Naive thymus-derived CD4-positive, alpha-beta T cell (primary cell): Measurements from ENCODE around the gene DNAJC7. TPM values are rescaled to one million over a fixed set of nuclear protein-coding genes. Genes with fewer than 3 reads are reported as not detected.

Experiments used
- ATAC-seq: fragments of 150-1000 bp; cut with Tn5 transposase; 2 replicates; pipeline ENCODE4 v1.10.0; 2021; ENCODE audit warnings: mild to moderate bottlenecking, moderate library complexity
- CTCF ChIA-PET: fragments of 350-600 bp; sonication (Branson Sonifier 250); formaldehyde crosslinking; loops from one replicate; lab custom pipeline; 2021; ENCODE audit warnings: antibody characterized with exemption; lab: Charles Lee
- POLR2A ChIA-PET: fragments of 350-600 bp; sonication (Branson Sonifier 250); formaldehyde crosslinking; loops from one replicate; lab custom pipeline; 2021; ENCODE audit warnings: antibody characterized with exemption, inconsistent platforms; lab: Charles Lee
- DNase-seq, 9 donors: peaks; one replicate each; pipeline versions ENCODE4 v3.0.0 to v3.0.0-alpha.2; 2020 to 2022; ENCODE audit warnings: mixed read lengths in 1 of 9
- H3K27ac ChIP-seq: one replicate; pipeline ENCODE4 v1.7.0; 2013; ENCODE audit warnings: mild to moderate bottlenecking, low read depth, low read length, moderate library complexity
- H3K27me3 ChIP-seq, 2 donors: one replicate each; pipeline ENCODE4 v1.7.0; 2013; ENCODE audit warnings: low read length in 2 of 2, mild to moderate bottlenecking in 2 of 2, moderate library complexity in 2 of 2; ENCODE audit not compliant: control insufficient read depth in 2 of 2, insufficient read depth in 2 of 2
- H3K36me3 ChIP-seq, 3 experiments: 1 replicate in 2 of 3; 2 replicates in 1 of 3; pipeline ENCODE4 v1.7.0; 2013; ENCODE audit warnings: low read length in 3 of 3, mild to moderate bottlenecking in 3 of 3, moderate library complexity in 1 of 3; ENCODE audit not compliant: insufficient read depth in 3 of 3, control insufficient read depth in 2 of 3
- H3K4me1 ChIP-seq, 2 donors: one replicate each; pipeline ENCODE4 v1.7.0; 2013; ENCODE audit warnings: low read length in 2 of 2, mild to moderate bottlenecking in 2 of 2, moderate library complexity in 1 of 2; ENCODE audit not compliant: control insufficient read depth in 2 of 2, insufficient read depth in 2 of 2
- H3K4me3 ChIP-seq: 2 replicates; pipeline ENCODE4 v1.7.0; 2013; ENCODE audit warnings: mild to moderate bottlenecking, low read length
- H3K9me3 ChIP-seq, 3 experiments: 1 replicate in 2 of 3; 2 replicates in 1 of 3; pipeline ENCODE4 v1.7.0; 2013; ENCODE audit warnings: low read length in 3 of 3; ENCODE audit not compliant: control insufficient read depth in 2 of 3
- H3K27ac Mint-ChIP-seq, 9 donors: one replicate each; pipeline ENCODE4 v1.8.0; 2020 to 2022; ENCODE audit warnings: mixed read lengths in 9 of 9, mild to moderate bottlenecking in 8 of 9, moderate library complexity in 5 of 9, inconsistent platforms in 2 of 9
- H3K27me3 Mint-ChIP-seq, 5 donors: one replicate each; pipeline ENCODE4 v1.8.0; 2021 to 2022; ENCODE audit warnings: mixed read lengths in 5 of 5, mild to moderate bottlenecking in 1 of 5
- H3K36me3 Mint-ChIP-seq, 5 donors: one replicate each; pipeline ENCODE4 v1.8.0; 2020 to 2022; ENCODE audit warnings: mixed read lengths in 5 of 5, mild to moderate bottlenecking in 3 of 5, inconsistent platforms in 1 of 5
- H3K4me1 Mint-ChIP-seq, 7 donors: one replicate each; pipeline ENCODE4 v1.8.0; 2020 to 2022; ENCODE audit warnings: mixed read lengths in 7 of 7, mild to moderate bottlenecking in 3 of 7, inconsistent platforms in 1 of 7
- H3K4me3 Mint-ChIP-seq, 10 donors: one replicate each; pipeline ENCODE4 v1.8.0; 2020 to 2022; ENCODE audit warnings: mild to moderate bottlenecking in 10 of 10, mixed read lengths in 10 of 10, moderate library complexity in 6 of 10, inconsistent platforms in 2 of 10
- H3K9me3 Mint-ChIP-seq, 11 donors: one replicate each; pipeline ENCODE4 v1.8.0; 2020 to 2022; ENCODE audit warnings: mixed read lengths in 11 of 11, mild to moderate bottlenecking in 4 of 11, inconsistent platforms in 1 of 11, moderate library complexity in 1 of 11
- intact Hi-C, 2 donors: fragments of 100-400 bp; cut with micrococcal nuclease; formaldehyde crosslinking; loops; one replicate each; pipeline ENCODE4 v1.15.1; 2023
- polyA plus RNA-seq, 2 donors: library from polyadenylated mRNA; unstranded; fragments of 300-500 nt; fragmentation: Illumina TruSeq; gene quantifications; one replicate each; pipeline ENCODE4 v1.2.3, GENCODE V29; 2021
- total RNA-seq, 6 experiments: library from RNA in 5 of 6; stranded (reverse) in 5 of 6; gene quantifications; 1 replicate in 5 of 6; 2 replicates in 1 of 6; pipeline ENCODE4 v1.2.3 and lab custom pipeline; 2021 to 2026

Gene DNAJC7
- total and polyA plus RNA-seq, 7 experiments from 2014 or later = 65.4 to 145 (median 107) TPM

DNA sequence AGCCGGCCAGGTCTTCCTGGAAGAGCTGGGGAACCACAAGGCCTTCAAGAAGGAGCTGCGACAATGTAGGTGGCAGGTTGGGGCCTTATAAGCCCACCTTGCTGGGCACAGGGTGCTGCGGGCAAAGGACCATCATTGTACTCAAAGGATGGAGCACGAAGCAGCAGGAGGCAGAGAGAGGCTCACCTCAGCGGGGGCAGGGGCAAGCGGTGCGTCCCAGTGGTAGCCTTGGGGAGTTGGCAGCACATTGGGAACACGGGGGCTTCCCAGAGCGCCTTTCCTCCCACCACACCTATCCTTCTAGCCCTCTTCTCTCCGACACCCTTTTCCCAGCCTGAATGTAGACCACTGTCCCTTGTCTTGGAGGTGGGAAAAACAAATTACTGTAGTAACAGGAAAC is 48.6 kb downstream of the DNAJC7 start:
- Histone ChIP-seq H3K27ac (no peak overlapping the region), H3K36me3 (peaks cover 0 to 30% (median 0%) of the 10 kb centered on the region in 3 experiments), H3K27me3 (no peaks in the 10 kb centered on the region), H3K4me1 (peaks cover 10 to 16% of the 10 kb centered on the region in 2 donors), H3K9me3 (no peaks in the 10 kb centered on the region), H3K4me3 (no peak overlapping the region)
- Mint-ChIP-seq H3K27me3 (peaks cover 0 to 2% (median 0%) of the 10 kb centered on the region in 5 donors), H3K4me1 (peaks cover 27 to 55% (median 50%) of the 10 kb centered on the region in 7 donors), H3K4me3 (peak overlapping the region in 8 of 10 donors; percentile 48 to 91 (median 67)), H3K36me3 (peaks cover 0 to 19% (median 4%) of the 10 kb centered on the region in 5 donors), H3K27ac (peak overlapping the region; percentile 8 to 92 (median 51)), H3K9me3 (peaks cover 0 to 5% (median 0%) of the 10 kb centered on the region in 11 donors)
- POLR2A ChIA-PET = interaction anchor here (1.1 to 4.2 kb wide), 4 partner anchors 7 to 144 kb away, joined by 3 to 71 read pairs (median 14); partner anchors contain the start of genes DHX58, DNAJC7 and NKIRAS2
- ATAC-seq = no peak
- intact Hi-C loops = loop anchor here (5.0 kb wide), 1 partner anchor 231 kb away; no protein-coding TSS in a partner anchor
- DNase-seq = no peak
- CTCF ChIA-PET = no interaction called here

DNA sequence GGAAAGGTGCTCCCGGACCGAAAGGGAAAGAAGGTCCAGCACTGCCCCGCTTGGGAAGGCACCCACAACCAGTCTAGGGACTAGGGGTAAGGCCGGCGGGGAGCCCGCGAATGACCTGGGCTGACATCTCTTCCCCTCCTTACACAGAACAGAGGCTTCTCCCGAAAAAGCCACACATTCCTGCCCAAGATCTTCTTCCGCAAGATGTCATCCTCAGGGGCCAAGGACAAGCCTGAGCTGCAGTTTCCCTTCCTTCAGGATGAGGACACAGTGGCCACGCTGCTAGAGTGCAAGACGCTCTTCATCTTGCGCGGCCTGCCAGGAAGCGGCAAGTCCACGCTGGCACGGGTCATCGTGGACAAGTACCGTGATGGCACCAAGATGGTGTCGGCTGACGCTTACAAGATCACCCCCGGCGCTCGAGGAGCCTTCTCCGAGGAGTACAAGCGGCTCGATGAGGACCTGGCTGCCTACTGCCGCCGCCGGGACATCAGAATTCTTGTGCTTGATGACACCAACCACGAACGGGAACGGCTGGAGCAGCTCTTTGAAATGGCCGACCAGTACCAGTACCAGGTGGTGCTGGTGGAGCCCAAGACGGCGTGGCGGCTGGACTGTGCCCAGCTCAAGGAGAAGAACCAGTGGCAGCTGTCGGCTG is 49.2 kb downstream of the DNAJC7 start:
- Mint-ChIP-seq H3K9me3 (peaks cover 0 to 5% (median 0%) of the 10 kb centered on the region in 11 donors), H3K36me3 (peaks cover 0 to 19% (median 4%) of the 10 kb centered on the region in 5 donors), H3K27ac (peak overlapping the region; percentile 51 to 92 (median 87)), H3K27me3 (peaks cover 0 to 2% (median 0%) of the 10 kb centered on the region in 5 donors), H3K4me1 (peaks cover 27 to 55% (median 44%) of the 10 kb centered on the region in 7 donors), H3K4me3 (peak overlapping the region; percentile 32 to 91 (median 83))
- POLR2A ChIA-PET = interaction anchor here (1.1 to 4.2 kb wide), 7 partner anchors 8 to 145 kb away, joined by 3 to 71 read pairs (median 19); partner anchors contain the start of genes ACLY, DHX58, DNAJC7 and NKIRAS2
- peak overlapping the region; percentile 88 for H3K27ac ChIP-seq
- CTCF ChIA-PET = no interaction called here
- no peaks in the 10 kb centered on the region for H3K9me3 ChIP-seq
- H3K36me3 ChIP-seq = peaks cover 0 to 24% (median 0%) of the 10 kb centered on the region in 3 experiments
- DNase-seq = no peak
- H3K4me1 ChIP-seq = peaks cover 10 to 16% of the 10 kb centered on the region in 2 donors
- no peak overlapping the region for H3K4me3 ChIP-seq
- no peaks in the 10 kb centered on the region for H3K27me3 ChIP-seq
- intact Hi-C loops = loop anchor here (2.0 to 5.0 kb wide), 4 partner anchors 103 to 1515 kb away; partner anchors contain the start of genes DHX8 (in 1 of the 2), KLHL11 (in 1 of the 2), RETREG3 (in 1 of the 2) and TUBG1 (in 1 of the 2)
- no peak for ATAC-seq

DNA sequence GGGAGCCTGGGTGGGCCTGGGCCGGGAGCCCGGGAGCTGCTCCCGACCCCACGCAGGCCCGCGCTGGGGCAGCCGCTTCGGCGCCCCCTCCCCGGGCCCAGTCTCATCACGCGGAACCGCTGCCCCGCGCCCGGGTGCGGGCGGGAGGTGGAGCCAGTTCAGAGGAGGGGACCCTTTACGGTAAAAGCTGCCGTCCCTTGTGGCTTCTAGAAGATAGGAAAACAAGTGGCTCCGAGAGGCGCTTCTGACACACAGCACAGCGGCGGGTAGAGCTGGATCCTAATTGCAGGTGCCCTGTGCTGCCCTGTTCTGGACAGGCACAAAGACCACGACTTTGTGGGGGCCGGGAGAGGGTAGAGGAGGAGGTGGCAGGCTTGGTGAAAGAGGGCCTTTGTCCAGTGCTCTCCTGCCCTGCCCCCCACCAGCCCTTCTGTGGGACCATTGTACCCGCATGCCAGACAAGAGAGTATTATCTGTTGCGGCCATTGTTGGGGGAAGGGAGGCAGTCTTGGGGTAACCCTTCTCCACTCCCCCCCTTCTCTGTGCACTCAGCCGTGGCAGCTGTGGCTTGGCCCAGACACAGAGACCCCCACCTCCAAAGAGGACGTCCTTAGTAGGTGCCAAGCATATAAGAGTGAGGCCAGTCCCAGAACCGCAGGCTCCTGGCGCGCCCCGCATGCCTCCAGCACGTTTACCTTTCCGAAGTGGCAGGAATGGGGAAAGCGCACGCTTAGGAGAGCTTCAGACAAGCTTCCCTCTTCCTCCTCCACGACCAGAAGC is 49.9 kb downstream of the DNAJC7 start:
- Mint-ChIP-seq H3K4me3 (peak overlapping the region; percentile 75 to 91 (median 83)), H3K4me1 (peaks cover 24 to 51% (median 38%) of the 10 kb centered on the region in 7 donors), H3K36me3 (peaks cover 0 to 15% (median 0%) of the 10 kb centered on the region in 5 donors), H3K27ac (peak overlapping the region; percentile 74 to 92 (median 87)), H3K27me3 (peaks cover 0 to 2% (median 0%) of the 10 kb centered on the region in 5 donors), H3K9me3 (peaks cover 0 to 5% (median 0%) of the 10 kb centered on the region in 11 donors)
- H3K4me3 ChIP-seq = peak overlapping the region; percentile 87
- H3K27ac ChIP-seq = peak overlapping the region; percentile 88
- POLR2A ChIA-PET = interaction anchor here (0.7 to 4.2 kb wide), 8 partner anchors 9 to 1424 kb away, joined by 3 to 71 read pairs (median 14); partner anchors contain the start of genes ACLY, DHX58, DNAJC7 and NKIRAS2
- CTCF ChIA-PET = no interaction called here
- peaks cover 10 to 16% of the 10 kb centered on the region in 2 donors for H3K4me1 ChIP-seq
- H3K27me3 ChIP-seq = no peaks in the 10 kb centered on the region
- intact Hi-C loops = loop anchor here (2.0 to 5.0 kb wide), 4 partner anchors 103 to 1515 kb away; partner anchors contain the start of genes DHX8 (in 1 of the 2), KLHL11 (in 1 of the 2), RETREG3 (in 1 of the 2) and TUBG1 (in 1 of the 2)
- no peaks in the 10 kb centered on the region for H3K9me3 ChIP-seq
- DNase-seq (peak in 6 of 9 donors; percentile 7 to 56 (median 40)), ATAC-seq (no peak)
- H3K36me3 ChIP-seq = peaks cover 0 to 17% (median 0%) of the 10 kb centered on the region in 3 experiments

DNA sequence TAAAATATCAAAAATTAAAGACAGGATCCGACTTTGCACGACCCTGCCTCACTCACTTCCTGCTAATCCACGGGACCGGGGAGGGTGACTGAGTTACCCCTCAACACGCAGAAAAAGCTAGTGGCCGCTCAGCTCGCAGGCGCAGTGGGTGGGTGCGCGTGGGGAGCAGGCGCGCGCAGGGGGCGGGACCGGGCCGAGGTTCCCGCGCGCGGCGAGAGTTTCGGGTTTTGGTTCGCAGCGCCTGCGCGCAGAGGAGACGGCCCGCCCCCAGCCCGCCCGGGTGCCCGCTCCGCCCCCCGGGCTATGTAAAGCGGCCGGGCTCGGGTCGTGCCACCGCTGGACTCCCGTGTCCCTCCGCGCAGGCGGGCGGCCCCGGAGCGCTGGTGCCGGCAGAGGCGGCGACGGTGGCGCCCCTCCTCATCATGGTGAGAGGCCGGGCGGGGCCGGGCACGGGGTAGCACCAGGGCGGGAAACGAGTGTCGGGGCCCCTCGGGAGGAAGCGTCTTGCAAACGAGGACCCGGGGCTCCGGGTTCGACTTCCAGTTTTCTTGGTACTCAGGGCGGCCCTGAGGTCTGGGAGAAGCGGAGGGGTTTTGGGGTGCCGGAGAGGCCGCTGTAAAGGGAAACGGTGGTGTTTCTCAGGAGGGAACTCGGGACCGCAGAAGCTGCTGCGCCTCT is 50.6 kb downstream of the DNAJC7 start, which contains the start of gene CNP:
Gene CNP (plus strand): TSS at position 333 of the 678 bp plus-strand sequence. CDS start 90 bp downstream, at position 423.
- DNase-seq = peak; percentile 84 to 94 (median 88)
- H3K4me1 ChIP-seq = peaks cover 10 to 16% of the 10 kb centered on the region in 2 donors
- H3K4me3 ChIP-seq = peak within 1 kb of the TSS; percentile 87
- POLR2A ChIA-PET = interaction anchor here (0.6 to 4.2 kb wide), 26 partner anchors 9 to 1853 kb away, joined by 3 to 71 read pairs (median 4); partner anchors contain the start of genes ACLY, DHX58, DNAJC7 and KAT2A
- no peaks in the 10 kb centered on the region for H3K27me3 ChIP-seq
- peak within 1 kb of the TSS; percentile 88 for H3K27ac ChIP-seq
- H3K36me3 ChIP-seq = peaks cover 0 to 10% (median 0%) of the 10 kb centered on the region in 3 experiments
- intact Hi-C loops = loop anchor here (1.0 to 5.0 kb wide), 11 partner anchors 36 to 1516 kb away; partner anchors contain the start of genes DHX58 (in 2 of the 2), DNAJC7 (in 2 of the 2), DHX8 (in 1 of the 2) and KAT2A (in 1 of the 2)
- Mint-ChIP-seq H3K9me3 (peaks cover 0 to 5% (median 0%) of the 10 kb centered on the region in 11 donors), H3K4me3 (peak within 1 kb of the TSS; percentile 78 to 93 (median 88)), H3K27me3 (peaks cover 0 to 2% (median 0%) of the 10 kb centered on the region in 5 donors), H3K27ac (peak within 1 kb of the TSS; percentile 83 to 96 (median 89)), H3K36me3 (peaks cover 0 to 14% (median 0%) of the 10 kb centered on the region in 5 donors), H3K4me1 (peaks cover 24 to 51% (median 36%) of the 10 kb centered on the region in 7 donors)
- ATAC-seq = peak; percentile 94
- CTCF ChIA-PET = interaction anchor here (1.0 to 1.8 kb wide), 8 partner anchors 18 to 564 kb away, joined by 3 to 5 read pairs (median 3); partner anchors contain the start of genes DHX58, DNAJC7 and NKIRAS2
- H3K9me3 ChIP-seq = no peaks in the 10 kb centered on the region

DNA sequence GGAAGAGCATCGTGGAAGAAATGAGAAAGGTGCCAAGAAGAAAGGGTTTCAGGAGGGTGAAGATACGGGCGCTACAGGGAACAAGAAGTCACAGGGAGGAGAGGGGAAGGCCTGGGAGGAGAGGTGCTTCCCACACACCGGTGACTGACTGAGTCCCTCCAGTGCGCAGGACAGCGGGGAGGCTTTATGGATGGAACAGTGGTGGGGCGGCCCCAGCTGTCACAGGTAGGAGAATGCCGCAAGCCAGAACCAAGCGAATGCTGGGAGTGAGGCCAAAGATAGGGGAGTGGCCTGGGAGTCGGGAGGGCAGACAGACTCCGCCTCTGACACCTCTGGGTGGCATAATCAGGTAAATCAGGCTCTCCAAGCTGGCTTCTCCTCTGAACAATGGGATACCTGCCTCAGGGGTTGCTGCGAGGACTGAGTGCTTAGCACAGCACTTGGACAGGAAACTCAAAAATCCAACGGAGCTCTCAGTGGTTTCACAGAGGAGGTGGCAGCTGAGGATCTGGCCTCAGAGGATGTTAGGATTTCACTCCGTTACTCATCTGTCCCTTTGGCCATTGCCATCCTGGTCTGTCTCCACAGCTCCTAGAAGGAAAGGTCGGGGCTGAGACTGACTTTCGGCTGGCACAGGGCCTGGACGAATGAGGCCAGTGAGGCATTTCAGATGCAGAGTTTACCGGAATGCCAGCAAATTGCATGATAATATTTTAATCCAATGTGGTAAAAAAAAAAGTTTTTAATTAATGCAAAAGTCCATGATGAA is 51.4 kb downstream of the DNAJC7 start:
- peaks cover 0 to 11% (median 0%) of the 10 kb centered on the region in 5 donors for H3K36me3 Mint-ChIP-seq

More for the DNA sequence above, 51.4 kb downstream of the DNAJC7 start:
- H3K27me3 Mint-ChIP-seq = peaks cover 0 to 2% (median 0%) of the 10 kb centered on the region in 5 donors
- H3K27ac ChIP-seq = peak overlapping the region; percentile 88
- CTCF ChIA-PET = interaction anchor here (0.6 to 1.8 kb wide), 12 partner anchors 19 to 564 kb away, joined by 3 to 5 read pairs (median 3); partner anchors contain the start of genes DHX58, DNAJC7 and NKIRAS2
- H3K4me3 Mint-ChIP-seq = peak overlapping the region; percentile 78 to 93 (median 88)
- peaks cover 10 to 14% of the 10 kb centered on the region in 2 donors for H3K4me1 ChIP-seq
- peak overlapping the region; percentile 87 for H3K4me3 ChIP-seq
- DNase-seq (peak in 8 of 9 donors; percentile 43 to 76 (median 54)), ATAC-seq (peak; percentile 52)
- peak overlapping the region; percentile 79 to 96 (median 89) for H3K27ac Mint-ChIP-seq
- peaks cover 0 to 5% (median 0%) of the 10 kb centered on the region in 11 donors for H3K9me3 Mint-ChIP-seq
- H3K9me3 ChIP-seq = no peaks in the 10 kb centered on the region
- H3K27me3 ChIP-seq = no peaks in the 10 kb centered on the region
- intact Hi-C loops = loop anchor here (1.0 to 5.0 kb wide), 11 partner anchors 36 to 1517 kb away; partner anchors contain the start of genes DHX58 (in 2 of the 2), DNAJC7 (in 2 of the 2), DHX8 (in 1 of the 2) and KAT2A (in 1 of the 2)
- POLR2A ChIA-PET = interaction anchor here (0.7 to 4.2 kb wide), 24 partner anchors 8 to 1853 kb away, joined by 3 to 71 read pairs (median 4); partner anchors contain the start of genes ACLY, DHX58, DNAJC7 and KAT2A
- peaks cover 22 to 47% (median 32%) of the 10 kb centered on the region in 7 donors for H3K4me1 Mint-ChIP-seq
- H3K36me3 ChIP-seq = peaks cover 0 to 8% (median 0%) of the 10 kb centered on the region in 3 experiments
